GM19455 (cell line): ENCODE data around the gene SFT2D3.

Source experiments
- ATAC-seq: cut with Tn5 transposase; IDR thresholded peaks from one replicate; pipeline ENCODE4 v1.9.1; 2021; ENCODE audit not compliant: unreplicated experiment

The SFT2D3 gene

DNA sequence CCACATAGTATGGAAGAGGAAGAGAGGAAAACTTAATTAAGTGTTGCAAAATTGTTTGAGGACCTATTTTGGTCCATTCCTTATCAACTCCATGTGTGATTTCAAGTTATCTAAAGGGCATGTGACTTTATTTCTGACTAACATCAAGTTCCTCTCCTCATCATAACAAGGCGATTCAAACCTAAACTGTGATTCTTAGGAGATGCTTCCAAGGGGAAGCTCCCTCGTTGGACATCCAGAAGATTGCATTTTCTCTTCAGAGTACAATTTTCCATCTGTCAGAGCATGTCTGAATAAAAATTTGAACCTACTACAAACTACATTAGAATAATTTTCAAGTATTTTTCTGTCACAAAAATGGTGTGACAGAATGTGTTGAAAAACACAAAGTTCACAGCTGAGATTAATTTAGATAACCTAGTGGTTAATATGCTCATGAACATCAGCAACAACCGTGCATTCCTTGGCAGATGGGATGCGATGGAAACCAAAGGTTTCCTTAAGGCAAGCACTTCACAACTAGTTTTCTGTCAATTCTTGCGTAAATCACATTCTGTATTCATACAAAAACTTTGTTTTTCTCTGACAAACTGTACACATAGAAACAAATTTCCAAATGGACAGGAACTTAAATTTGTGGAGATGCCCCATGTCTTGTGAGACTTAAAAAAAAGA lies 4.2 kb downstream of the SFT2D3 start:
- ATAC-seq = no peak

DNA sequence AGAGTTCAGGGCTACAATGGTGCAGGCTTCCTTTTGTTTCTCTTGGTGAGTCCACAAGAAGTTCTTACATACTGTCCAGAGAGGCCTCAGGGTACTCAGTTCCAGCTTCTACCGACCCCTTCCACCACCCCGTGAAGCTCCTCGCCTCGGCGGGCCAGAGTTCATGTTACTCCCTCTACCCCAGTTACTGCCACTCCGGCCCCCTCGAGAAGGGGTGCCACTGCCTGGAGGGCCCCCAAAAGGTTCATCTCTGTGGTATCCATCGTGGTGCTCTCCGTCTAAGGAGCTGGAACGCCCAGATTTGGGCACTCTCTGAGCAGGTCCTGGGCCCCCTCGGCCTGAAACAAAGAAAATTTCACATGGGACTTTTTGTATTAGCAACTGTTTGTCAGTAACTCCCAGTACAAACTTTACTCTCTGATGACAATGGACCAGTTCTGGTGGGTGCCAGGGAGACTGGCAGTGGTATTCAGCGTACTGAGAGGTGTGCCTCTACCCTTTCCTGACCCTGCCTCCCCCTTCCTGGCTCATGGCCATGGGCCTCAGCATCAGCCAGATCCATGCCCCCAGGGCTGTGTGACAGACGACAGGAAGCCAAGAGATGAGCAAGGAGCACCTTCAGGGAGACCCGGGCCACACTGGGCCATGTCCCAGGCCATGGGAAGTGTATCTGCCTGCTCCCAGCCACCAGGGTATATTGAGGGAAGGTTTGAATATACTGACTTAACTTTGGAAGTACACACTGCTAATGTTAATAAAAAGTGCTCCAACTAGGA lies 5.1 kb downstream of the SFT2D3 start:
- no peak for ATAC-seq

DNA sequence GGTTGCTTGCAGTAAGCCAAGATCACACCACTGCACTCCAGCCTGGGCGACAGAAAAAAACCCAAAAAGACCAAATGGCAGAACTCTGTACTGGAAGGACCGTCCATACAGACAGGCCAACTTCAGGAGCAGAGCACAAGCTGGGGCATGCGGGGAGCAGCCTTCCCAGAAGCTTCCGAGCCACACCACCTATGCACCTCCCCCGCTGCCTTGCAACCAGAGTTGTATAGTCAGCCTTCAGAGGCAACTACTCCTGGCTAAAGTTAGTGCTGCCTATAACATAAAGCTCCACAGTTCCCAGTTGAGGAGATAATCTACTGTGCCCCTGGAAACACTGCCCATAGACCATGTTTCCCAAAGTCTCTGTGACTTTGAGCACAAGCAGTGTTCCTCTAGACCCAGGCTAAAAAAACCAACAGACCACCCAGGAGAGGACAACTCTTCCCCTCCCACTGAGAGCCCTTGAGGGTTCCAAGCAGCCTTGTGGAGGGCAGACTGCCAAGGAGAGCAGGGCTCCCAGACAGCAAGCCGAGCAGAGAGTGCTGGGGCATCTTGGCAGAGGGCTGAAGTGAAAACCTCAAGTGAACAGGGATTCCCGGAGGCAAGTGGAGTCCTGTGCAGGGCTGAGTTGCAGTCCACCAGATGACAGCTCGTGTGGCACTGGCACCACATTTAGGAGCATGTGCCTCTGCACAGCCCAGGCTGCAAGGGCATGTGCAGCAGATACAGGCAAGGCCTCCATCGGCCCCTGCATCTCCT lies 6.8 kb downstream of the SFT2D3 start:
- no peak for ATAC-seq

DNA sequence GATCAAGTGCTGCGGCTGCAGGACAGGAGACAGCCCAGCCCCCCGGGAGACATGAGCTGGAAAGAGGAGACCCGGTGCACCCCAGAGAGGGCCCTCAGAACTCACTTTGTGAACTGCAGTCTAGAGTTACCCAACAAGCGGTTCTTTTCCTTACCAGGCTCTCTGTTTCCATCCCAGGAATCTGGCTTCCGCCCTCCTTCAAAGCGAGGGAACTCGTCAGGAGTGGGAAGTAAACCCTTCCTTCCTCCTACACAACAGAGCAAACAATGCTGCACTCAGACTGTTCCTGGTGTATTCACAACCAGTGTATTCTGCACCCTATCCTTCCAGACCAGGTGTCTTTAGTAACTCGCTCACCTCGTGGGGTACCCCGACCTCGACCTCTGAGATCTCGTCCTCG lies 8.0 kb downstream of the SFT2D3 start:
- no peak for ATAC-seq

DNA sequence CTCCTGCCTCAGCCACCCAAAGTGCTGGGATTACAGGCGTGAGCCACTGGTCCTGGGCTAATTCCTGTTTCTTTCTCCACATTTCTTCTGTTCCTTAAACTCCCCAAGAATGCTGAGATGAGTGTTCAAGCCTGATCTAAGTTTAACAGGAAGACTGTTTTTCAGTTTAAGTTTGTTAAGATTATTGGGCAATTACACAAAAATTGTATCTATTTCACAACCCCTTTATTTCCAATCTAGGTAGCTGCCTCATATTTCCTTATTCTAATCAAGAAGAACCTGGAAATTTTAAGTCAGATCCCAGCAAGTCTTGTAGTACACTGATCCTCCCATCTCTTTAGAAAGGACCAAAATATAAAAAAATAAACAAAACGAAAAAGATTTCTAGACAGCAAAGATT lies 11.7 kb downstream of the SFT2D3 start:
- ATAC-seq = no peak

DNA sequence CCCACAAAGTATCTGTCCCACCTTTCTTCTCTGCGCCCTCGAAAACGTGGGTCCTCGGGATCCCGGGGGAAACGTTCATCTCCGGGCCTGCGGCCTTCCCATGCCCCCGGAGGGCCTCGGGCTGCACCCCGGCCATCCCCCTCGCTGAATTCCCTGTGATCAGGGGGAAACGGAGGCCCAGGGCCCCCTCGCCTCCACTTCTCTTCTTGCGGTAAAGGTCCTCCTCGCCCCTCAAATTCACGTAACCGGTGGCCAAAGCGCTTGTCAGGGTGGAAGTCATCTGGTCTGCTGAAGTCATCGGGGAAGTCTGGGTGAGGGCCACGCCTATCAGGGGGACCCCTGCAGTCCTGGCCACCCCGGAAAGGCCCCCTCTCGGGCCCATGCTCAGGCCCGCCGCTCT lies 12.3 kb downstream of the SFT2D3 start:
- ATAC-seq = no peak

DNA sequence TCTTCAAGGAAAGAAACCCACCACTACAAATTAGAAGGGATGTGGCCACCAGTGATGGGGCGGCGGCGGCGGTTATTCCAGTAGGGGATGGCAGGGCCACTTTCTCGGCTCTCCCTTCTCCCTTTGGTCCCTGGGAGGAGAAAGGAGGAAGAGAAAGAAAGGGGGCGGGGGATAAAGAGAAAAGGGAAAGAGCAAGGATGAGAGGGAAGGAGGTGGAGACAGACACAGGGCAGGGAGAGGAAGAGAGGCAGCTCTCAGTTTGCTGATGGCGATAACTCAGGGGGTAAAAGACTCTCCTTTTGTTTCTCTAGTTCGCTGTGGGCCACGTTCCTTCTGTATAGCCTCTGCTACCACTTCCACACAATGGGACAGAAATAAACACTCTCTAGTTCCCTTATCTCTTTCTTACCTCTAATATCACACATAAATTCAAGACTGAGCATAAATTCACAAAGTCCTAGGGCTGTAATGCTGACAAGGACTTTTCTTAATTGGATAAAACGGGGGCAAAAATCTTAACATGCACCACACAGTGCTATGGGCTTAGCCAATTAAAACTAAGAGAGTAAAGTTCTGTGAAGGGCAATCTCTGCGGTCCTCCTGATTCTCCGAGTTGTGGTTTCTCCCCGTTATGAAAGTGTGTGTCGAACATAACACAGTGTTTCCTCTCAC lies 14.6 kb downstream of the SFT2D3 start:
- ATAC-seq = no peak

DNA sequence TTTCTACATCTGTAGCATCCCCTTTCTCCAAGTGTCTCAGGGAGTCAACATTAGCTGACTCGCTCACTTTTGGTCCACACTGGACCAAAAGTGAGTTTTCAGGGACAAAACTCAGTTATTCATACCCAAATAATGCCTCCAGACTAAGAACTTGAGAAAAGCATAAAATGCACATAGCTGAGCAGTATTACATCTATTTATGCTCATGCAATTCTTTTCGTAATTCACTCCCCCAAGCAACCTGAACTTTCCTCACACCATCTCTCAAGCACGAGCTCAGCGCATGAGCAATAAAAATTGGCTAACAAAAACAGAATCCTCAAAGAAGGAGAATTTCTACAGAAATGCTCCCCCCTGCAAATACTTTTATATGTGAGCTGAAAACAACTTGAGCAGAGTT lies 17.0 kb downstream of the SFT2D3 start:
- no peak for ATAC-seq

DNA sequence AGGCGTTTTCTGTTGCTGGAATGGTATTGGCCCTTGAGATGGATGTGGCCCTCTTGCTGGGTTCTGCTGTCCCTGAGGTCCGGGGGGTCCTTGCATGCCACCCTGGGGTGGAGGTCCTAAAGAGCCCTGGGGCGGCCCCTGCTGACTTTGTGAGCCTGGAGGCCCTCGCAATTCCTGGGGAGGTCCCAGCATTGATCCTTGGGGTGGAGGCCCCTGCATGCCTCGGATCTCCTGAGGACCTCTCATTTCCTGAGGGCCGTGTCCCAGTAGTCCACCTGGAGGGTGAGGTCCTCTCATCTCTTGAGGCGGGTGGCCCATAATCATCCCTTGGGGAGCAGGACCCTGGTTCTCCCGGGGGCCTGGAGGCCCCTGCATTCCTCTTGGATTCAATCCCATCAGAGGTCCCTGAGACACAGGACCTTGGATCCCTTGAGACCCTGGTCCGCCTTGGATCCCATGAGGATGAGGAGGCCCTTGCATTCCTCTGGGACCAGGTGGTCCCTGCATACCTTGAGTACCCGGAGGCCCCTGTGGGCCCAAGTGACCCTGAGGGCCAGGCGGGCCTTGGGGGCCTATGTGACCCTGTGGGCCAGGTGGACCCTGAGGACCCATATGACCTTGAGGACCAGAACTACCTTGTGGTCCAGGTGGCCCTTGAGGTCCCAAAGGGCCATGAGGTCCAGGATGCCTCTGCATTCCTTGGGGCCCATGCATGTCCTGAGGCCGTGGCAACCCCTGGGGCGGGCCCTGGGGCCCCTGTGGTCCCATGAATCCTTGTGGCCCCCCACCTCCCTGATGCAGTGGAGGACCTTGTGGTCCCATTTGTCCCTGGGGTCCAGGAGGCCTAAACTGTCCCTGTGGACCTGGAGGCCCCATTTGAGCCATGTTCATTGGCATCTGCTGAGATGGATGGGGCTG lies 18.3 kb downstream of the SFT2D3 start:
- ATAC-seq = no peak

DNA sequence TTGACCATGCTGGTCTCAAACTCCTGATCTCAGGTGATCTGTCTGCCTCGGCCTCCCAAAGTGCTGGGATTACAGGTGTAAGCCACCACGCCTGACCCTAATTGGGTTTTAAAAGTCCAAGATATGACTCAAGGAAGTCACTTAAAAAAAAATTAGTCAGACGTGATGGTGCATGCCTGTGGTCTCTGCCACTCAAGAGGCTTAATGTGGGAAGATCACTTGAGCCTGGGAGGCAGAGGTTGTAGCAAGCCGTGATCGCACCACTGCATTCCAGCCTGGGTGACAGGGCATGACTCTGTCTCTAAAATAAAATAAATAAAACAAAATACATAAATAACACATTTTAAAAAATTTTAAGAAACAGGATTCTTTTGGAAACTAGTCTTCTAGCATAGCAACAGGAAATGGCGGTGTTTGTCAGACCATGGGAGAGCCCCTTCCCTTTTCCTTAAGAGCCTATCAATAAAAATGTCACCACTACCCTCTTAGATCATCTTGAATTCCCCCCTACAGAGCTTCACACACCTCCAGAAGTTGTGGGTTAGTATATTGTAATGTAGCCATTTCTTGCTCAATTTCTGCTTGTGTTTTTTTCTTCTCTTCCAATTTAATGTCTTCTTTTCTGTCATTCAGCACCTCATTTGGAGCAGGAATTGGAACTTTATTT lies 20.1 kb downstream of the SFT2D3 start:
- no peak for ATAC-seq

DNA sequence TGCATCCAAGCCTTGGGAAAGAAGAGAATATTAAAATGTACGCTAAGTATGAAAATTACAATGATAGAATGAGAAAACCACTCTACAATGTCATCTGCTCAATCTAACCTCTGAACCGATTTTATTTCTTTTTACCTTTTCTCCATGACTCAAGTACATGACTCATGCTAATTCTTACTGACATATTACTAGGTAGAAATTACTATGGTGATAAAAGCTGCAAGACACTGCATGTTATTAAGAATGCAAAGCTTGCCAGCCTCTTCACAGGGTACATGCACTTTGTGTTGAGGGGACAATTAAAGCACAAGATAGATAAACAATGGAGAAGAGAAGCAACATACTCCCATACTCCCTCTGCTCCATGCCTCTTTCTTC lies 20.7 kb downstream of the SFT2D3 start:
- ATAC-seq = no peak

DNA sequence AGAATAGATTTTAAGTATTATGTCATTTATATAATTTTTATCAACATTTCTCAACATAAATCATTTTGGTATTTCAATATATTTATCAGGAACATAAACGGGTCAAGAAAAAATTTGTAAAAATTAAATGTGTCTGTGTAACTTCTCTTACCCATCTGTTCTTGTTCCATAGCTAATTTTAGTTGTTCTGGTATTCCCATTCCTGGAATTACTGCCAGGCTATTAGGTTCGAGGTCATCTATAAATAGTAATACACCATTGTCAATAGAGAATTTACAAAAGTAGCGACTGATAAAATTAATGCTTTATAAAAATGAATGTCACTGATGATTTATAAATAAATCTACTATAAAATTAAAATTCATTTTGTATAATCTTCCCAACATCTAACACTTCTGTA lies 21.5 kb downstream of the SFT2D3 start:
- ATAC-seq = no peak

DNA sequence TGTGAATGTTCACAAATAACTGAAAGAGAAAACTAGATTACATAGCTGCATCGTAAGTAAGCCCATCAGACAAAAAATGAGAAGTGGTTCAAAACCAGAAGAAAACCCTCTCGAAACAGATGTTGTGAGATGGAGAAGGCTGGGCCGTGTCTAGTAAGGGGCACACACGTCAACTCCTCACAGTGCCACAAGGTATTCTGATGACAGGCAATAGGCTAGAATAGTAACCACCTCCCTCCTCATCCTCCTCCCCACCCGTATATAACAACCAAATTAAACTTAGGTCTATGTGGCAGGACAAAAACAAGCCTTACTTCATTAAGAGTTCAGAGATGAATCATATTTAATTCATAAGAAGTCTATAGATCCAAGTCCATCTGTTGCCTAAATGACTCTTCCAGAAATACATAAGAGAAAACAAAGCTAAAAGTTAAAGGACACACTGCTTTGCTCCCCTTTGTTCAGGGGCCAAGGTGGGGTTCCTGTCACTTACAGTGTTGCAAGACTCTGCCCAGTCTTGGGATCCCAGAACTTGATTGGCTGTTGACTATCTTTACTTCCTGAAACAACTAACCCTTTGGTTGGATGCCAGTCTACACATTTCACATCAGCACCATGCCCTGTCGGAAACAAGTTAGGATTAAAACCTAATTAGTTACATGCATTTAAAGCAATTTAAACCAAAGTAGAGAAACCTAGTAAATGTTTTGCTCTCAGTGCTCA lies 25.0 kb downstream of the SFT2D3 start:
- ATAC-seq = no peak

DNA sequence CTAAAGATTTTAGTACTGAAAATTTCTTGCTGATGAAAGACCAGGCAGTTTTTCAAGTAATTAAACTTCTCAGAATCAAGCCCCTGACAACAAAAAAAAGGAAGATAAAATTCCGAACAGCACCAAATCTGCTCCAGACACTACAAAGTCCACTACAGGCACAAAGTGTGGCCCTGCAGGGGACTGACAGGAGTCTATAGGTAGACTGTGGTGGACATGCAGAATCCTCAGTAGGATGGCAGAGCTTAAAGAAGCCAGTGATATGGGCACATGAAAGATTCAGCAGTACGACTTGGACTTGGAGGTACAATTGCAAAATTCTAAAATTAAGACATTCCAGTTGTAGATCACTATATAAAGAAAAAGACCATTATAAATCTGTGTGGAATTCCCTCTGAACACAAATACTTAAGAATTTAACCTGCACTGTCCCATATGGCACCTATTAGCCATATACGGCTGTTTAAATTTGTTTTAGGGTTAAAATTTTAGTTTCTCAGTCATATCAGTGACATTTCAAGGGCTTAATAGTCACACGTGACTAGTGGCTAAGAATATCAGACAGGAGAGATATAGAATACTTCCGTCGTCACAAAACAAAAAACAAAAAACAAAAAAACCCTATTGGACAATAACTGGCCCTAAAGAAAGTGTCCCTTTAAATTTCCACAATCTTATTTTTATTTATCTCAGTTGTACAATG lies 32.0 kb downstream of the SFT2D3 start:
- ATAC-seq = no peak

DNA sequence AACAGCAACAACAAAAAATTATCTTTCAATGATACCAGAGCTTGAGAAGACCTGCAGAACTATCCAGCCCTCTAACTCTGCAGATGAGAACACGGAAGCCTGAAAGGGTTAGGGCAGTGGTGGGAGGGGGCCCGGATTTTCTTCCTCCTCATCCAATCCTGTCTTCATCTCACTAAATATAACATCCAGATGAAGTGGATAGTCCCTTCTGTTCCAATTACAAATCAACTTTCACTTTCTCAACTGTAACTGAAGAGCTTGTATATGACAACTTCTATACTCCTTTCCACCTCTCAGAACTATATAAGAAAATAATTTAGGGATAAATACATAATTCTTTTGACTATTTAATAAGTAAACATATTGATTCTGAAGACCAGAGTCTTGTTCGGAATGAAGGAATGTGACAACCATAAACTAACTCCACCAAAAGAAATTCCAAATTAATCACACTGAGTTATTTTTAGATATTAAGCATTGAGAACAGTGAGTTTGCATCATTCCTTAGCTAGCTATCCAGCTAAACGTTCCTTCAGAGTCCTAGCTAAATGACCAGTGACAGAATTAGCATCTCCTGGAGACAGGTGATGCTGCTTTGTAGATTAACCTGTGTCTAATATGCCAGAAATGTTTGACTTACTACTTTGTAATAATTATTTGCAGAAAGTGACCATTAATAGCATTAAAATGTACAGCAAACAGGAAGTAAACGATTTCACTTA lies 32.7 kb downstream of the SFT2D3 start:
- no peak for ATAC-seq

DNA sequence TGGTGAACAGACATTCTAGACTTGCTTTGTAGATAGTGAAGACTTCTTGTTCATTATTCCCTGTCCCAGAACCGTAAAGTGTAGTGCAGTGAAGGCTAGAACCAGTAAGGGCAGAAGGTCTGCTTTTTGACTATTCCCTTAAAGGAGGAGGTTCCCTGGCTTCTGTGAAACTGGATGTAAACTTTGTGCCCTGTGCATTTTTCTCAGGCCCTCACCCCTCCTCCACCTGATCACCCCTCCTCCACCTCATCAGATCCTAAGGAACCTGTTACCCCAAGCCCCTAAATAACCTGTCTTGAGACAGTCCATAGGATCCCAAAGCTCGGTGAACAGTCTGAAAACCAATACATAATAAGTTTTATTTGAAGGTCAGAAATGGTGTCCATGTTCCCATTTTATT lies 33.7 kb downstream of the SFT2D3 start:
- ATAC-seq = no peak

DNA sequence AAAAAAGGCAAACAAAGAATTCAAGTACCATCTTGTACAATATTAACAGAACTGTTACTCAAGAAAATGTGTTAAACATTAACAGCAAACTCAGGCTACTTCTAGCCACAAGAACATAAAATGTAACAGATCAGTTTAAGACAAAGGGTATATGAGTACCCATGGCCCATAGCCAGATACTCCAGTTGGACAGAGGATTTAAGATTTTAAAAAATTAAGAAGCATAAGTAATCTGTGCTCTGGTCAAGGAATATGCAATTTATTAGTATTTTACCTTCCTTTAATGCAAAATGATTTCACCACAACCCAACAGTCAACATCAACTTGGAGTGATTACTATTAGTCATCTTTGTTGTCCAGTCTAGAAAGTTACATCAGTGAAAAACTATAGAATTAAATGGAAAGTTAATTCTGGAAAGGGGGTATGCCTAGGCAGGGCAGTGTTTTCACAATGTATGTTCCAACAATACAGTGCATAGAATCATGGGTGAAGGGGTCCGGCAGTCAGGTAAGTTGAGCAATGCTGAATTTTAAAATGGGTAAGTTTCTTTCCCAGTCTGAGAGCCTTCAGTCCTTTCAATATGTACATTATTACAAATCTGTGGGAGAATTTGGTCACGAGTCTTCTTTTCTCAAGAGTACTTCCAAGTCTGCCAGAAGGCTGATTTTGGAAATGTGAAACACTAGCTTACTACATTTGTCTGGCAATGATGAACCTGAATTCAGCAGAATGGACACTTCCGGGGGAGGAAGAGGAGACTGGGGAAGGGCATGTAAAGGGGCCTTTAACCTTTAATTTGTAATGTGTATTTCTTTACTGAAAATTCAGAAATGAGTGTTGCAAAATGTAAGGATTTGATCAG lies 34.5 kb downstream of the SFT2D3 start:
- no peak for ATAC-seq
